Stomach (tissue), 9 donors: Measurements from ENCODE around the gene TIPARP. TPM values are rescaled to one million over a fixed set of nuclear protein-coding genes. Genes with fewer than 3 reads are reported as not detected.

Source experiments
- DNase-seq, 2 donors: peaks; one replicate each; pipeline versions ENCODE4 v3.0.0 to v3.0.0-alpha.2; 2013 to 2019
- H3K27ac ChIP-seq, 5 donors: fragments of 200-600 bp in 4 of 5; sonication (generic) in 4 of 5; one replicate each; pipeline ENCODE4 v1.5.1; 2013 to 2019; ENCODE audit warnings: mild to moderate bottlenecking in 1 of 5, moderate library complexity in 1 of 5
- H3K27me3 ChIP-seq, 3 donors: fragments of 200-600 bp; sonication (generic); one replicate each; pipeline ENCODE4 v1.5.1; 2017 to 2019; ENCODE audit warnings: mixed run types in 1 of 3
- H3K36me3 ChIP-seq, 4 donors: fragments of 200-600 bp; sonication (generic); 1 replicate in 3 of 4; 2 replicates in 1 of 4; pipeline ENCODE4 v1.5.1; 2016 to 2019
- H3K4me1 ChIP-seq, 4 donors: fragments of 200-600 bp; sonication (generic); one replicate each; pipeline ENCODE4 v1.5.1; 2016 to 2019
- H3K4me3 ChIP-seq, 4 donors: fragments of 200-600 bp; sonication (generic) in 3 of 4; one replicate each; pipeline ENCODE4 v1.5.1; 2016 to 2019; ENCODE audit warnings: mild to moderate bottlenecking in 1 of 4
- H3K9me3 ChIP-seq, 4 donors: fragments of 200-600 bp; sonication (generic); one replicate each; pipeline ENCODE4 v1.5.1; 2016 to 2019
- EP300 ChIP-seq: sonication (generic); formaldehyde crosslinking; IDR thresholded peaks from one replicate; pipeline ENCODE4 v1.6.1; 2017; ENCODE audit warnings: antibody characterized with exemption
- POLR2A ChIP-seq, 4 donors: fragments of 450-650 bp; IDR thresholded peaks; one replicate each; pipeline ENCODE4 v1.6.1; 2016; ENCODE audit warnings: antibody characterized with exemption in 4 of 4, control low read depth in 2 of 4, mild to moderate bottlenecking in 1 of 4, moderate library complexity in 1 of 4
- POLR2AphosphoS5 ChIP-seq, 3 donors: sonication (generic); formaldehyde crosslinking; IDR thresholded peaks; one replicate each; pipeline ENCODE4 v1.6.1; 2016; ENCODE audit warnings: antibody characterized with exemption in 3 of 3
- WGBS, 5 donors: extraction: QIAGEN DNeasy Blood & Tissue Kit in 3 of 5; methylation state at CpG; one replicate each; pipeline versions ENCODE4 v1.1.5 to v1.1.7; 2013 to 2018; 5-methylcytosine and 5-hydroxymethylcytosine counted together
- intact Hi-C: fragments of 100-400 bp; cut with DNase I; formaldehyde crosslinking; loops from one replicate; pipeline ENCODE4 v1.15.1; 2023; ENCODE audit warnings: low total_unique reads
- polyA plus RNA-seq, 3 donors: library from polyadenylated mRNA; stranded (reverse); fragments of 200-250 nt; gene quantifications; one replicate each; pipeline ENCODE4 v1.2.3, GENCODE V29; 2013
- total RNA-seq, 5 donors: library from RNA; depleted of rRNA; stranded (reverse); fragments of >200 nt; gene quantifications; one replicate each; pipeline versions ENCODE4 v1.1.0 to v1.2.3, GENCODE V29; 2014 to 2016
- TF ChIP-seq, protein P1 (sequence below), 7 experiments: fragments of 450-650 bp in 4 of 7; fragments of 200-600 bp in 3 of 7; sonication (generic) in 3 of 7; IDR thresholded peaks; one replicate each; pipeline ENCODE4 v1.5.1; 2016 to 2019; ENCODE audit warnings: antibody characterized with exemption in 7 of 7, control low read depth in 2 of 7, mild to moderate bottlenecking in 1 of 7
- donor health status: healthy with polysubstance abuse.
- donor health status: Bipolar disorder and iron deficiency.
- donor health status: healthy.

TIPARP gene
- total and polyA plus RNA-seq, 8 donors = 7.2 to 73.4 (median 22.5) TPM

DNA sequence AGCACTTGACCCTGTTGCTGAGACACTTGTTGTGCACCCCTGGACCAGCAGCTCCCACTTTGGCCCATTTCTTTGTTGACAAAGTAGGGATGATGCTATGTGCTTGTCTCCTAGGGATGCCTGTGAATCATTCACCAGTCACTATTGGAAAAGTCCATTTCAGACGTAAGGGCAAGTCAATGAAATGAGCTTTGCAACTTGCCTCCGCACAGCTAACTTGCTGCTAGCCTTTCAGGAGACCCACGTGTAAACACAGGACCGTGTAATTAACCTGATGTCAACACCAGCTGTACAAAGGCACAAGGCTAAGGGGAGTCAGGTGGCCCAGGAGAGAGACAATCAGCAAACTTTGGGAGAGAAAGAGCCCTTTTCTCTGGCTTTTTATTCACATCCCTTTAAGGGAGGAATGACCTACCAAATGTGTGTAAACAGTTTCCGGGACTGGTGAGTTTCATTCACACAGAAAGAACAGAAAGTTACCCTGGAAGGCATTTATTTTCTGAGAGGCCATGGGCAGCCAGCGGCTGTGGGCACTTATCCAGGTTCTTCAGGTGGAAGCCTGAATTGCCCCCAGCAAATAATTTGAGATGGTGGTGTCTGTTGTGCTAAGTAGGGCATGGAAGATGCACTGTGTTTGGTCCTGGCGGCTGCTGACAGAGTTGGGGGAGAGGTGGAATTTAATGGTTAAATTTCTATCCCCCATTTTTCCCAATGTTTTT lies 54.0 kb downstream of the TIPARP start:
- H3K9me3 ChIP-seq = no peaks in the 10 kb centered on the region
- WGBS, 5 donors = 34 to 51% (median 37%) methylated on average over 7 of the region's 7 CpGs
- peaks cover 0 to 6% (median 0%) of the 10 kb centered on the region in 4 donors for H3K4me1 ChIP-seq
- no peaks in the 10 kb centered on the region for H3K27me3 ChIP-seq
- H3K27ac ChIP-seq = no peak overlapping the region
- TF ChIP-seq POLR2AphosphoS5 (IDR thresholded peaks at IDR 0.05) = no peak
- no peak for TF ChIP-seq EP300
- TF ChIP-seq, protein P1, sequence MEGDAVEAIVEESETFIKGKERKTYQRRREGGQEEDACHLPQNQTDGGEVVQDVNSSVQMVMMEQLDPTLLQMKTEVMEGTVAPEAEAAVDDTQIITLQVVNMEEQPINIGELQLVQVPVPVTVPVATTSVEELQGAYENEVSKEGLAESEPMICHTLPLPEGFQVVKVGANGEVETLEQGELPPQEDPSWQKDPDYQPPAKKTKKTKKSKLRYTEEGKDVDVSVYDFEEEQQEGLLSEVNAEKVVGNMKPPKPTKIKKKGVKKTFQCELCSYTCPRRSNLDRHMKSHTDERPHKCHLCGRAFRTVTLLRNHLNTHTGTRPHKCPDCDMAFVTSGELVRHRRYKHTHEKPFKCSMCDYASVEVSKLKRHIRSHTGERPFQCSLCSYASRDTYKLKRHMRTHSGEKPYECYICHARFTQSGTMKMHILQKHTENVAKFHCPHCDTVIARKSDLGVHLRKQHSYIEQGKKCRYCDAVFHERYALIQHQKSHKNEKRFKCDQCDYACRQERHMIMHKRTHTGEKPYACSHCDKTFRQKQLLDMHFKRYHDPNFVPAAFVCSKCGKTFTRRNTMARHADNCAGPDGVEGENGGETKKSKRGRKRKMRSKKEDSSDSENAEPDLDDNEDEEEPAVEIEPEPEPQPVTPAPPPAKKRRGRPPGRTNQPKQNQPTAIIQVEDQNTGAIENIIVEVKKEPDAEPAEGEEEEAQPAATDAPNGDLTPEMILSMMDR (IDR thresholded peaks at IDR 0.05) = no peak
- TF ChIP-seq POLR2A (IDR thresholded peaks at IDR 0.05) = no peak
- no peaks in the 10 kb centered on the region for H3K36me3 ChIP-seq
- intact Hi-C loops = no loop called here
- peak in 1 of 2 donors; percentile 20 for DNase-seq
- H3K4me3 ChIP-seq = no peak overlapping the region

DNA sequence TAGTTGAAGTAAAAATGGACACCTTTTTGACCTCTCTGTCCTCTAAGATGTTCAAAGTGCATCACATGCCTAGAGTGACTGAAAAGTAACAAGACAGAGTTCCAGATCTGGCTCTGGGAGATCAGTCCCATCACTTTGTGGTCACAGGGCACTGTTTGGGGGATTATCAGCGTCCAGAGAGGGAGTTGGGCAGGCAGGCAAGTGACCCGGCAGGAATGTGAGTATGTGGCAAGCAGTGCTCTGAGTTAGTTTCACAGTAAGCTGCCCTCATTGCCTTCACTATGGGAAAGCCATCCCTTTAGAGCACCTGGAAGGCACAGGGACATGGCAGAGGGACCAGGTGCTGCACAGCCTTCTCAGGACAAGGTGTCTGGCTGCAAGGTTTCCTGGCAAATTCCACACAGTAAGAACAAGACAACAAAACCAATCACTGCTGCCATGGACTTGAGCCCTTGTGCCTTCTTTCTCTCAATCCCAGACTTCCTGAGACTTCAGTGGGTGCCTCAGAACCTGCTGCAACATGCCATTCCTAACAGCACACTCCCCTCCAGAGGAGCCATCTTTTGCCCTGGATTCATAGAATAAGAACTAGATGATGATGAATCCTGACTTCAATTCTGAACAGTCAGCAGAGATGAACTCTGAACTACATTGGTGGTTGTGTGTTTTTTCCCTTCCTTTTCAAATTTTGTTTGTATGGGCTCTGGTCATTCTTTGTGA lies 55.2 kb downstream of the TIPARP start:
- Histone ChIP-seq H3K4me1 (peaks cover 0 to 6% (median 0%) of the 10 kb centered on the region in 4 donors), H3K36me3 (no peaks in the 10 kb centered on the region), H3K27ac (no peak overlapping the region), H3K27me3 (no peaks in the 10 kb centered on the region), H3K9me3 (no peaks in the 10 kb centered on the region), H3K4me3 (no peak overlapping the region)
- intact Hi-C loops = no loop called here
- DNase-seq = no peak
- WGBS, 5 donors = 64 to 83% (median 78%) methylated on average over 2 of the region's 2 CpGs
- TF ChIP-seq, protein P1 (IDR thresholded peaks at IDR 0.05) = no peak
- TF ChIP-seq EP300 = no peak
- TF ChIP-seq POLR2AphosphoS5 (IDR thresholded peaks at IDR 0.05) = no peak
- no peak for TF ChIP-seq POLR2A (IDR thresholded peaks at IDR 0.05)

- DNase-seq = no peak
- H3K36me3 ChIP-seq = no peaks in the 10 kb centered on the region
- H3K9me3 ChIP-seq = no peaks in the 10 kb centered on the region
- no peak overlapping the region for H3K4me3 ChIP-seq
- H3K27ac ChIP-seq = no peak overlapping the region
- TF ChIP-seq, protein P1 (IDR thresholded peaks at IDR 0.05) = no peak
- no peak for TF ChIP-seq POLR2AphosphoS5 (IDR thresholded peaks at IDR 0.05)
- TF ChIP-seq POLR2A (IDR thresholded peaks at IDR 0.05) = no peak
- TF ChIP-seq EP300 = no peak
- H3K4me1 ChIP-seq = no peaks in the 10 kb centered on the region
- no peaks in the 10 kb centered on the region for H3K27me3 ChIP-seq
- intact Hi-C loops = no loop called here
Measured at GRCh38 chr3:156731813-156732212, 57.4 kb downstream of the TIPARP start.

GRCh38 chr3:156732261-156732660 lies 57.9 kb downstream of the TIPARP start:
- H3K36me3 ChIP-seq = no peaks in the 10 kb centered on the region
- no peak for TF ChIP-seq POLR2AphosphoS5 (IDR thresholded peaks at IDR 0.05)
- TF ChIP-seq, protein P1 (IDR thresholded peaks at IDR 0.05) = no peak
- TF ChIP-seq EP300 = no peak
- no peak for TF ChIP-seq POLR2A (IDR thresholded peaks at IDR 0.05)
- H3K9me3 ChIP-seq = no peaks in the 10 kb centered on the region
- H3K27ac ChIP-seq = no peak overlapping the region
- 67 to 73% (median 68%) methylated on average over 6 of the region's 6 CpGs for WGBS, 5 donors
- H3K4me1 ChIP-seq = no peaks in the 10 kb centered on the region
- no peaks in the 10 kb centered on the region for H3K27me3 ChIP-seq
- H3K4me3 ChIP-seq = no peak overlapping the region
- no peak for DNase-seq
- intact Hi-C loops = no loop called here
